ENCODE data around the gene ZBTB6. TPM values are rescaled to one million over a fixed set of nuclear protein-coding genes. Genes with fewer than 3 reads are reported as not detected.

The ZBTB6 gene
- total and polyA plus RNA-seq, 8 donors = 6.9 to 15.3 (median 14.1) TPM

DNA sequence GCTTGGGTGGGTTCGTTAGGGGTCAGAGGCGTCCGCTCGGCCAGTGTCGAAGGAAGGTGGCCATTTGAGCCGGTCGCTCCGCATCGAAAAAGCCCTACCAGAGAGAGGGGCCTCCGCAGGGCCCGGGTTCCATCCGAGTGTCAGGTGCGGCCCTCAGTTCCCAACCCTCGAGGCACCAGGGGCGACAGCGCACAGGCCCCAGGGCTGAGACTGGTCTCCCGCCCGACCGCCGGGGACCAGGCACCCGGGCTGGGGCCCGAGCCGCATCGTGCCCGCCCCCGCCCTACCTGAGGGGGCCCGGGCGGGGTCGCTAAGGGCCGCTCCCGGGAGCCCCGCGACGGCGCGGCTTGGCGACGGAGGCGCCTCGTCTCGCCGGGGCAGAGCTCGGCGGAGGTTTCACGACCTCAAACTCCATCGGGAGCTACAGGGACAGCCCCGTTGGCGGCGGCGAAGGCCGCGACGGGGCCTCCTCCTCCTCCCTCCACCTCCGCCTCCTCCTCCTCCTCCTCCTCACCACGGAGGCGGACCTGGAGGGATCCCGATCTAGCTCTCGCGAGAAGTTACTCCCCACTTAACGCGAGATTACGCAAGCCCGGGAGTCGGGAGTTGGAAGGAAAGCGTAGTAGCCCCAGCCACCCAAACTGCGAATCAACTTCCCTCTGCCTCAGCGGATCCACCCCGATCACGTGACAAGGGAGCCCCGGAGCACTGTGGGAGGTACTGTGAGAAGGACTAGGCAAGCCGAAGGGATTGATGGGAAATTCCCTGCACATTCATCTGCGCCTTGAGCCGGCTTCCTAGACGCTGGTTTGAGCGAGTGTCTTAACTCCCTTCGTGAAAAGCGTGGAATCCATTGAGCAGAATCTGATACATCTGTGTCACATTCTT lies 8.1 kb downstream of the ZBTB6 start, which contains the start of gene RC3H2:
Gene RC3H2, minus strand, starts transcription at position 537 of the 888 bp plus-strand sequence. CDS start 7,850 bp downstream, outside the sequence.
- TF ChIP-seq, protein P1, sequence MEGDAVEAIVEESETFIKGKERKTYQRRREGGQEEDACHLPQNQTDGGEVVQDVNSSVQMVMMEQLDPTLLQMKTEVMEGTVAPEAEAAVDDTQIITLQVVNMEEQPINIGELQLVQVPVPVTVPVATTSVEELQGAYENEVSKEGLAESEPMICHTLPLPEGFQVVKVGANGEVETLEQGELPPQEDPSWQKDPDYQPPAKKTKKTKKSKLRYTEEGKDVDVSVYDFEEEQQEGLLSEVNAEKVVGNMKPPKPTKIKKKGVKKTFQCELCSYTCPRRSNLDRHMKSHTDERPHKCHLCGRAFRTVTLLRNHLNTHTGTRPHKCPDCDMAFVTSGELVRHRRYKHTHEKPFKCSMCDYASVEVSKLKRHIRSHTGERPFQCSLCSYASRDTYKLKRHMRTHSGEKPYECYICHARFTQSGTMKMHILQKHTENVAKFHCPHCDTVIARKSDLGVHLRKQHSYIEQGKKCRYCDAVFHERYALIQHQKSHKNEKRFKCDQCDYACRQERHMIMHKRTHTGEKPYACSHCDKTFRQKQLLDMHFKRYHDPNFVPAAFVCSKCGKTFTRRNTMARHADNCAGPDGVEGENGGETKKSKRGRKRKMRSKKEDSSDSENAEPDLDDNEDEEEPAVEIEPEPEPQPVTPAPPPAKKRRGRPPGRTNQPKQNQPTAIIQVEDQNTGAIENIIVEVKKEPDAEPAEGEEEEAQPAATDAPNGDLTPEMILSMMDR (IDR thresholded peaks at IDR 0.05) = no peak
- Histone ChIP-seq H3K4me3 (peak within 1 kb of the TSS; percentile 86 to 94), H3K27me3 (no peaks in the 10 kb centered on the region), H3K36me3 (peaks cover 0 to 14% of the 10 kb centered on the region in 2 donors), H3K4me1 (peaks cover 18 to 44% of the 10 kb centered on the region in 2 donors), H3K27ac (peak within 1 kb of the TSS; percentile 95 to 96), H3K9me3 (no peaks in the 10 kb centered on the region)
- DNase-seq = peak; percentile 97 to 99 (median 99)
- intact Hi-C loops (cut with DNase I) = no loop called here
- peak; percentile 95 for ATAC-seq

DNA sequence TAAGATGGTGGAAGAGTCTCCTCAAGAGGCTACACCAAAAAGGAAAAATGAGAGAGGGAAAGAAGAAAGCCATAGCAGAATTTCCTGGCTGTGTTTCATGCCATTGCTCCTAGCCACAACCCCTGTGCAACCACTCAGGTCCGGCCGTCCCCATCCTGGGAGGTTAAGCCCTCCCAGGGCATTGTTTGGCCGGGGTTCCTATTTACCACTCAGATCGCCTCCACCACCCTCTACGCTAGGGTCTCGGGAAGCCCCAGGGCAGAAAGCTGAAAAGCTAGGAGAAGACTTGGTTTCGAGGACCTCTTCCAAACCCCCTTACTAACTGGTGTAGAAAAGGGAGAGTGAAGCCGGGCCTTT lies 8.7 kb downstream of the ZBTB6 start:
- no peaks in the 10 kb centered on the region for H3K27me3 ChIP-seq
- peaks cover 0 to 8% of the 10 kb centered on the region in 2 donors for H3K36me3 ChIP-seq
- H3K4me3 ChIP-seq = peak overlapping the region; percentile 86 to 94
- H3K9me3 ChIP-seq = no peaks in the 10 kb centered on the region
- DNase-seq (peak in 2 of 4 donors; percentile 17 to 46), ATAC-seq (peak; percentile 59)
- H3K27ac ChIP-seq = peak overlapping the region; percentile 95 to 96
- intact Hi-C loops (cut with DNase I) = no loop called here
- TF ChIP-seq, protein P1 (IDR thresholded peaks at IDR 0.05) = no peak
- H3K4me1 ChIP-seq = peaks cover 18 to 50% of the 10 kb centered on the region in 2 donors

DNA sequence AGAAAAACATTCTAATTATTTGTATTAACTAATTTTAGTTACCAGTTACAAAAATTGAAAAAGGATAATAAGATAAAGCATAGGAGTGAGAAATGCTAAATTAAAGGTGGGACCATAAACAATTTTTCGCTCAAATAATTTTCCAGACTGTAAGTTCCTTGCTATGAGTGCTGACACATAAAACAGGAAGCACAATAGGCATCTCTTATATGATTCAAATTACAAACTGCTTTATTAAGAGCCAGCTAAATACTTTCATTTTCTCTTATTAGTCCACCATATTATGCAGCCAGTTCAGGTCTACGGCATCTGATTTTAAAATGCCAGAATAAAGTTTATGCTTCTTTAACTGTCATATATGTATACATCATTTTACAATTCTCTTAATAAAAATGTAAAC lies 12.3 kb downstream of the ZBTB6 start:
- peaks cover 18 to 63% of the 10 kb centered on the region in 2 donors for H3K4me1 ChIP-seq

DNA sequence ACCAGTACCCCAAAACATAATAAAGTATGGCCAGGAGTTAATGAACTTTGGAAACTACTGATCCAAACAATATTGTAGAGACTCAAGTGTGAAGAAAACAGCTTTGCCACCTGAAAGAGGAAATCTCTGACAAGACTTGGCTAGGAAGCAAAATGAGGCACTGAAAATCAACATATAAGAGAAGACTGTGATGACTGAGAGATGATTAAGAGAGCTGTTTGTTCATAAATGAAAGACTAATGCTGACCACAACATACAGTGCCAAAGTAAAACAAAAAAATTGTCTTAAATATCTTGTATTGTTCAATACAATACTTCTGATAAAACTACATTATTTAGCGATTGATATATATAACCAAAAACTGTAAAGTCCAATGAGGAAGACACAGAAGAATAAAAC lies 15.2 kb downstream of the ZBTB6 start:
- ATAC-seq = no peak
- peaks cover 0 to 37% of the 10 kb centered on the region in 2 donors for H3K36me3 ChIP-seq
- TF ChIP-seq, protein P1 (IDR thresholded peaks at IDR 0.05) = no peak
- no peak overlapping the region for H3K4me3 ChIP-seq
- H3K27me3 ChIP-seq = no peaks in the 10 kb centered on the region
- DNase-seq = no peak
- intact Hi-C loops (cut with DNase I) = no loop called here
- no peak overlapping the region for H3K27ac ChIP-seq
- H3K9me3 ChIP-seq = no peaks in the 10 kb centered on the region
- H3K4me1 ChIP-seq = peaks cover 4 to 48% of the 10 kb centered on the region in 2 donors

More for the DNA sequence above, 12.3 kb downstream of the ZBTB6 start:
- intact Hi-C loops (cut with DNase I) = no loop called here
- Histone ChIP-seq H3K27ac (peak overlapping the region; percentile 40 to 59), H3K36me3 (peaks cover 0 to 16% of the 10 kb centered on the region in 2 donors), H3K27me3 (no peaks in the 10 kb centered on the region), H3K4me3 (peak overlapping the region in 1 of 2 donors; percentile 20), H3K9me3 (no peaks in the 10 kb centered on the region)
- TF ChIP-seq, protein P1 (IDR thresholded peaks at IDR 0.05) = no peak
- no peak for DNase-seq
- ATAC-seq = no peak

DNA sequence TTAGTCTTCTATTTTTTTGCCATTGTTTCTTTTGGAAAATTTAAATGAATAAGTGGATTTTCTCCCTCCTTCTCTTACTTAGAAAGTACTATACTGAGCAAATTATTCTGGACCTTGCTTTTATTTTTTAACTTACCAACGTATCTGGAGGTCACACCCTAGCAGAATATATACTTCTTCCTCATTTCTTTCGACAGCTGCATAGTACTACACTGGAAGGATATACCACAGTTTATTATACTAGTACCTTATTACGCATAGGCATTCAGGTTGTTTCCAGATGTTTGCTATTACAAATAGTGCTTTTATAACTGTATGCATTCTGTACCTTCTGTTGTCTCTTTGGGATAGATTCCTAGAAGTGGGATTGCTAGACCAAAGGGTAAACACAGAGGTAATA lies 24.6 kb downstream of the ZBTB6 start:
- no peak overlapping the region for H3K27ac ChIP-seq
- intact Hi-C loops (cut with DNase I) = no loop called here
- H3K27me3 ChIP-seq = no peaks in the 10 kb centered on the region
- no peak for DNase-seq
- no peak for ATAC-seq
- H3K4me1 ChIP-seq = no peaks in the 10 kb centered on the region
- peaks cover 0 to 88% of the 10 kb centered on the region in 2 donors for H3K36me3 ChIP-seq
- H3K4me3 ChIP-seq = no peak overlapping the region
- TF ChIP-seq, protein P1 (IDR thresholded peaks at IDR 0.05) = no peak
- no peaks in the 10 kb centered on the region for H3K9me3 ChIP-seq
